Progenitor cell of endocrine pancreas (in vitro differentiated cells): Measurements from ENCODE around the gene GORASP1. TPM values are rescaled to one million over a fixed set of nuclear protein-coding genes. Genes with fewer than 3 reads are reported as not detected.

ENCODE experiments used
- DNase-seq: peaks from one replicate; pipeline ENCODE4 v3.0.0; 2021; ENCODE audit warnings: low spot score; ENCODE audit not compliant: unreplicated experiment
- H3K27ac Mint-ChIP-seq: 2 replicates; pipeline ENCODE4 v1.8.0; 2021; ENCODE audit warnings: mild to moderate bottlenecking, moderate library complexity, mixed read lengths
- H3K27me3 Mint-ChIP-seq: 2 replicates; pipeline ENCODE4 v1.8.0; 2021; ENCODE audit warnings: mixed read lengths
- H3K36me3 Mint-ChIP-seq: 2 replicates; pipeline ENCODE4 v1.8.0; 2022; ENCODE audit warnings: mixed read lengths; ENCODE audit not compliant: insufficient read depth
- H3K4me1 Mint-ChIP-seq: 2 replicates; pipeline ENCODE4 v1.8.0; 2021; ENCODE audit warnings: low read depth, mixed read lengths
- H3K4me3 Mint-ChIP-seq: 2 replicates; pipeline ENCODE4 v1.8.0; 2021; ENCODE audit warnings: low read depth, mild to moderate bottlenecking, moderate library complexity, mixed read lengths
- H3K9me3 Mint-ChIP-seq: 2 replicates; pipeline ENCODE4 v1.8.0; 2021; ENCODE audit warnings: low read depth, mixed read lengths
- total RNA-seq: library from RNA; stranded (reverse); gene quantifications from 2 replicates; pipeline ENCODE4 v1.2.1, GENCODE V29; 2021
- TF ChIP-seq, protein P1 (sequence below): fragments of 200-600 bp; sonication (generic); IDR thresholded peaks from one replicate; pipeline ENCODE4 v1.5.0; 2021; ENCODE audit warnings: antibody characterized with exemption, mild to moderate bottlenecking; ENCODE audit not compliant: unreplicated experiment

Gene GORASP1
- total RNA-seq, 1 donor from 2014 or later, result 72.8 TPM

DNA sequence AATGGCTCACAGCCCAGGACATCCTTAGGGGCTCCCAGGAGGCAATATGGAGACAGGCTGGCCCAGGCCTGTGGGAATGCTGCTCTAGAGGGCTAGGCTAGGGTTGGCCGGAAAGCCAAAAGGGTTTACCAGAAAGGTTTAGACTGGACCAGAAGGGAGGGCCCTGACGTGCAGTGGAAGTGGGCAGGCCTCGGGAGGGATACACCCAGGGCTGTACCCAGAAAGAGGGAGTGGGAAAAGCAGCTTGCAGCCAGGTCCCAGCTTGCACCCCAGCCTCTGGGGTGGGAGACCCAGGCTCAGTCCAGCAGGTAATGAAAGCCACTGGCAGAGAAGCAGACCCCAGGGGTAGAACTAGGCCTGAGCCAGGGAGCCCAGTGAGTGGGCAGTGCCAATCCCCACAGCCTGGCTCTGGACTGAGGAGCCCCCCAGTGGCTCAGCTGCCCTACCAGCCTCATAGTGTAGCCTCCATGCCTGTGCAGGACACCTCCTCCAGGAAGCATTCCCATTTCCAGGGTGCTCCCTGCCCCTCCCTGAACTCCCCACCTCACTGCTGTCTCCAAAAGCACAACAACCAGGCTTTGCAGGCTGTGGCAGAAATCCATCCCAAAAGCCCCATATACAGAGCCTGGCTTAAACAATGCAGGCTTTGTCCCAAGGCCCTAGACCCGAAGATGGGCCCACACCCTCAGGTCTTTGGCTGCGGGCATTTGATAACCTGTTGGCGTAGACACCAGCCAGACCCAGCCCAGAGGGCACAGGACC lies 3.5 kb downstream of the GORASP1 start:
- Mint-ChIP-seq H3K27me3 (no peaks in the 10 kb centered on the region), H3K9me3 (no peaks in the 10 kb centered on the region), H3K36me3 (peaks cover 2% of the 10 kb centered on the region), H3K4me1 (peaks cover 23% of the 10 kb centered on the region), H3K27ac (no peak overlapping the region), H3K4me3 (no peak overlapping the region)
- TF ChIP-seq, protein P1, sequence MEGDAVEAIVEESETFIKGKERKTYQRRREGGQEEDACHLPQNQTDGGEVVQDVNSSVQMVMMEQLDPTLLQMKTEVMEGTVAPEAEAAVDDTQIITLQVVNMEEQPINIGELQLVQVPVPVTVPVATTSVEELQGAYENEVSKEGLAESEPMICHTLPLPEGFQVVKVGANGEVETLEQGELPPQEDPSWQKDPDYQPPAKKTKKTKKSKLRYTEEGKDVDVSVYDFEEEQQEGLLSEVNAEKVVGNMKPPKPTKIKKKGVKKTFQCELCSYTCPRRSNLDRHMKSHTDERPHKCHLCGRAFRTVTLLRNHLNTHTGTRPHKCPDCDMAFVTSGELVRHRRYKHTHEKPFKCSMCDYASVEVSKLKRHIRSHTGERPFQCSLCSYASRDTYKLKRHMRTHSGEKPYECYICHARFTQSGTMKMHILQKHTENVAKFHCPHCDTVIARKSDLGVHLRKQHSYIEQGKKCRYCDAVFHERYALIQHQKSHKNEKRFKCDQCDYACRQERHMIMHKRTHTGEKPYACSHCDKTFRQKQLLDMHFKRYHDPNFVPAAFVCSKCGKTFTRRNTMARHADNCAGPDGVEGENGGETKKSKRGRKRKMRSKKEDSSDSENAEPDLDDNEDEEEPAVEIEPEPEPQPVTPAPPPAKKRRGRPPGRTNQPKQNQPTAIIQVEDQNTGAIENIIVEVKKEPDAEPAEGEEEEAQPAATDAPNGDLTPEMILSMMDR, result no peak
- DNase-seq, result no peak

DNA sequence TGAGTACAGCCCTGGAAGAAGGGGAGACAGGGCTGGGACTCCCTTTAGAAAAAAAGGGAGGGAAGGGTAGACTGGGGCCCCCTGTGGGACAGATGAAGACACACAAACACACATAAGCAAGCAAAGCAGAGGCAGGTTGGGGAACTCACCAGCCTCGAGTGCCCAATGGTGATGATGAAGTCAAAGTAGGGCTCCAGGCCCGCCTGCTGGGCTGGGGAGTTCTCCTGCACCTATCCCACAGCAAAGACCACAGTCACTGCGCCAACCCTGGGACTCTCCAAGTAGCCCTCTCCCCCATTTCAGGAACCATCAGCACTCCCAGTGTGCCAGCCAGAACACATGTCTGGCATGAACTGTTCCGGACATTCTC lies 4.1 kb downstream of the GORASP1 start:
- DNase-seq, result no peak
- H3K27ac Mint-ChIP-seq, result no peak overlapping the region
- no peak overlapping the region for H3K4me3 Mint-ChIP-seq
- no peaks in the 10 kb centered on the region for H3K27me3 Mint-ChIP-seq
- TF ChIP-seq, protein P1, result no peak
- no peaks in the 10 kb centered on the region for H3K9me3 Mint-ChIP-seq
- peaks cover 2% of the 10 kb centered on the region for H3K36me3 Mint-ChIP-seq
- peaks cover 23% of the 10 kb centered on the region for H3K4me1 Mint-ChIP-seq

DNA sequence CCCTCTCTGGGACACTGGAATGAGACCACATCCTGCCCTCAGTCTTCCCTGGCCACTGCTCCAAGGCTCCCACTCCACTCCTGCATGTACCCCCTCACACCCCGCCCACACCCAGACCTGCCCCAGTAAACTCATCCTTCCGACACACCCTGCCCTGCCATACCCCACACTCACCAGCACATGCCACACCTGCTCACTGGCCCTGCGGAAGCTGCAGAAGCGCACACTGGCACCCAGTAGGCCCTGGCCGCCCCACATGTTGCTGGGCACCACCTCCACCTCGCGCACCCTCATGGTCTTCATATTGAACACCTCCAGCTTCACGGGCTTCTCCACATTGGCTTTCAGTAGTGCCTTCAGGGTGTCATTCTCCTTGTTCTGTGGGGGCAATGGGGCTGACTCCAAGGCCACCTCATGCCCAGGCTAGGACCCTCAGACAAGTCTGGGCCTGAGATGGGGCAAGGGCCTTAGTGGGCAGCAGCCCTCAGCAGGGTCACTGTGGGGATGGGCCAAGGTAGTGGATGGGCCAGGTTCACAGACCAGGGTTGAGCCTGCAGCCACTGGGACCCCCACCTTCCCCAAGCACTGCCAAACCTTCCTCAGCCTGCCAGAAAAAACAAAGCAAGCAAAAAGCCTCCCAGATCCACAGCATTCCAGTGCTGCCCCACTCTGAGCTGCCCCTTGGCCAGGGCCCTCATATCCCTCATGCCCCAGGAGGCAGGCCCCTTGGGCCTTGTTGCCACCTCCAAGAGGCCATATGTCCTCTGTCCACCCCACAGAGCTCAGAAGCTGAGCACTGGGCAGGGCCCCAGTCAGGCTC lies 4.7 kb downstream of the GORASP1 start:
- TF ChIP-seq, protein P1, result no peak
- no peak for DNase-seq
- Mint-ChIP-seq H3K27ac (no peak overlapping the region), H3K36me3 (peaks cover 2% of the 10 kb centered on the region), H3K4me3 (no peak overlapping the region), H3K27me3 (no peaks in the 10 kb centered on the region), H3K9me3 (no peaks in the 10 kb centered on the region), H3K4me1 (peaks cover 18% of the 10 kb centered on the region)

DNA sequence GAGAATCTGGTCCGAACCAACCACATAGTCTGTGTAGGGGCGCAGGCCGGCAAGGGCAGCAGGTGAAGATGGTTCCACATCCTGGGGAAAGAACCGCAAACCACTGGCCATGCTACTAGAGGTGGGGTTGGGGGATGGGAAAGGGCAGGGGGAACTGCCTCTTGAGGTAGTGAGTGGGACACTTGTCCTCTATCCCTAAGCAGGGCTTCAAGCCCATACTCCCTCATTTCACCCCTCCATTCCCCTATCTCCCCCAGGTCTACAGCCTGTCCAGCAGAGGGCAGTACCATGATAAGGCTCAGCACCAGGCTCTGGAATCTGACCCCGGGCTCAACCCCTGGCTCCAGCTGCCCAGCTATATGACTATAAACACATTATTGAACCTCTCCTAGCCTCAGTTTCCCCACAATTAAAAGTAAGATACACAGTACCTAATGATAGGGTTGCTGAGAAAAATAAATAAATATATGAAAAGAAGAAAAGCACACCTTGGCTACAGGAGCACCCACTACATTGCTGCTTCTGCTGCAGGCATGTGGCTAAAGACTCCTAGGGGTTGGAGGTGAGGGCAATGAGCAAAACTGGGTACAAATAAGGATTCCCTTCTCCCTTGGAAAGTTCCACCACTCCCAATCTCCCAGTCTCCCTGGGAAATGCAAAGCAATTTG lies 6.3 kb downstream of the GORASP1 start:
- TF ChIP-seq, protein P1, result peak; percentile 61
- no peak overlapping the region for H3K27ac Mint-ChIP-seq
- no peak for DNase-seq
- no peaks in the 10 kb centered on the region for H3K27me3 Mint-ChIP-seq
- no peak overlapping the region for H3K4me3 Mint-ChIP-seq
- peaks cover 15% of the 10 kb centered on the region for H3K4me1 Mint-ChIP-seq
- no peaks in the 10 kb centered on the region for H3K9me3 Mint-ChIP-seq
- peaks cover 4% of the 10 kb centered on the region for H3K36me3 Mint-ChIP-seq

DNA sequence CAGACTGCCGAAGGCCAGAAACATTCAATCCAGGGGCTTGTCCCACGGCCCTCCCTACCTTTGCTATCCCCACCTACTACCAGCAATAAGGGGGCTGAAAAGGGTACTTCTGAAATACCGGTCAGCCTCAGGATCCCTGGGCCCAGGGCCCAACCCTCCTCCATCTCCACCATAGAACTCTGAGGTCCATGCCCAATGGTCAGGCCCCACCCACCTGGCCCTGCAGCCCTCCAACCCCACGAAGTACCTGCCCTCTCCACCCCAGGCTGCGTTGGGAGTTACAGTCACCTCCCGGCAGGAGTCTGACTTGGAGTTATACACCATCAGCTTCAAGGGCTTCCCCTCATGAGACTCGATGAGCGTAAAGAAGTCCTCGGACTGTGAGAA lies 6.9 kb downstream of the GORASP1 start:
- H3K36me3 Mint-ChIP-seq, result peaks cover 5% of the 10 kb centered on the region
- peaks cover 9% of the 10 kb centered on the region for H3K4me1 Mint-ChIP-seq
- TF ChIP-seq, protein P1, result no peak
- DNase-seq, result no peak
- H3K27me3 Mint-ChIP-seq, result no peaks in the 10 kb centered on the region
- H3K9me3 Mint-ChIP-seq, result no peaks in the 10 kb centered on the region
- H3K4me3 Mint-ChIP-seq, result no peak overlapping the region
- H3K27ac Mint-ChIP-seq, result no peak overlapping the region
